HepG2 (cell line): ENCODE measurements around the gene KDM4B. TPM values are rescaled to one million over a fixed set of nuclear protein-coding genes. Genes with fewer than 3 reads are reported as not detected.
A peak's percentile ranks its signal among the peaks of the same experiment; 100 is the strongest.

Experiments used
- CHCHD3 ChIP-seq: sonication (generic); formaldehyde crosslinking; IDR thresholded peaks from 2 replicates; pipeline ENCODE4 v1.8.0; 2022; ENCODE audit warnings: mild to moderate bottlenecking, missing genetic modification reagents, moderate library complexity
- CREB1 ChIP-seq, 2 experiments: fragments of 450-650 bp in 1 of 2; IDR thresholded peaks; 2 replicates each; pipeline ENCODE4 v1.6.1; 2016 to 2017; ENCODE audit warnings: control low read depth in 1 of 2, mild to moderate bottlenecking in 1 of 2, missing compliant biosample characterization in 1 of 2, missing genetic modification characterization in 1 of 2
- DZIP1 ChIP-seq: sonication (generic); formaldehyde crosslinking; IDR thresholded peaks from 2 replicates; pipeline ENCODE4 v1.5.0; 2020; ENCODE audit warnings: mild to moderate bottlenecking, missing genetic modification reagents
- HNRNPK ChIP-seq: fragments of 200-400 bp; formaldehyde crosslinking; IDR thresholded peaks from 2 replicates; pipeline ENCODE4 v1.6.1; 2018; ENCODE audit warnings: low read length, low read depth, moderate library complexity, mild to moderate bottlenecking; ENCODE audit not compliant: poor library complexity, severe bottlenecking
- HNRNPLL ChIP-seq: fragments of 200-400 bp; formaldehyde crosslinking; IDR thresholded peaks from 2 replicates; pipeline ENCODE4 v1.6.1; 2017; ENCODE audit warnings: mild to moderate bottlenecking, low read depth, low read length; ENCODE audit not compliant: poor library complexity, severe bottlenecking
- SPEN ChIP-seq: sonication (generic); formaldehyde crosslinking; IDR thresholded peaks from 2 replicates; pipeline ENCODE4 v1.5.1; 2020; ENCODE audit warnings: low read depth, mild to moderate bottlenecking, missing genetic modification reagents
- STAG1 ChIP-seq: sonication (generic); formaldehyde crosslinking; IDR thresholded peaks from 2 replicates; pipeline ENCODE4 v1.4.0; 2020; ENCODE audit warnings: missing genetic modification reagents
- TCF12 ChIP-seq, 2 experiments: fragments of 450-650 bp in 1 of 2; sonication (generic) in 1 of 2; formaldehyde crosslinking in 1 of 2; IDR thresholded peaks; 2 replicates each; pipeline versions ENCODE4 v1.6.1 to v1.8.0; 2017 to 2022; ENCODE audit warnings: antibody characterized with exemption in 1 of 2, mild to moderate bottlenecking in 1 of 2, missing genetic modification reagents in 1 of 2, moderate library complexity in 1 of 2
- USF2 ChIP-seq, 2 experiments: sonication (generic) in 1 of 2; formaldehyde crosslinking in 1 of 2; IDR thresholded peaks; 2 replicates each; pipeline versions ENCODE4 v1.5.1 to v1.6.1; 2011 to 2020; ENCODE audit warnings: borderline replicate concordance in 1 of 2, low read depth in 1 of 2, low read length in 1 of 2, mild to moderate bottlenecking in 1 of 2, missing genetic modification reagents in 1 of 2, moderate library complexity in 1 of 2
- ZBTB14 ChIP-seq: sonication (generic); formaldehyde crosslinking; IDR thresholded peaks from 2 replicates; pipeline ENCODE4 v1.4.0; 2020; ENCODE audit warnings: missing genetic modification reagents
- ZBTB7A ChIP-seq: sonication (generic); formaldehyde crosslinking; IDR thresholded peaks from 2 replicates; pipeline ENCODE4 v1.8.0; 2022; ENCODE audit warnings: mild to moderate bottlenecking, missing genetic modification reagents
- ZFX ChIP-seq: sonication (generic); formaldehyde crosslinking; IDR thresholded peaks from 2 replicates; pipeline ENCODE4 v1.4.0; 2020; ENCODE audit warnings: mild to moderate bottlenecking, low read depth, missing genetic modification reagents, moderate library complexity
- ZNF224 ChIP-seq: sonication (generic); formaldehyde crosslinking; IDR thresholded peaks from 2 replicates; pipeline ENCODE4 v1.5.0; 2020; ENCODE audit warnings: mild to moderate bottlenecking, missing genetic modification reagents
- ZNF30 ChIP-seq: sonication (generic); formaldehyde crosslinking; IDR thresholded peaks from 2 replicates; pipeline ENCODE4 v1.5.0; 2020; ENCODE audit warnings: mild to moderate bottlenecking, missing genetic modification reagents
- ZNF329 ChIP-seq: sonication (generic); formaldehyde crosslinking; IDR thresholded peaks from 2 replicates; pipeline ENCODE4 v1.9.0; 2021; ENCODE audit warnings: low read depth, mild to moderate bottlenecking, missing genetic modification reagents
- ZNF615 ChIP-seq: sonication (generic); formaldehyde crosslinking; IDR thresholded peaks from 2 replicates; pipeline ENCODE4 v1.5.0; 2020; ENCODE audit warnings: mild to moderate bottlenecking, missing genetic modification reagents, borderline replicate concordance
- ZNF883 ChIP-seq: sonication (generic); formaldehyde crosslinking; IDR thresholded peaks from 2 replicates; pipeline ENCODE4 v1.5.1; 2020; ENCODE audit warnings: mild to moderate bottlenecking, missing genetic modification reagents; ENCODE audit errors: not compliant biosample characterization
- polyA plus RNA-seq, 8 experiments: library from polyadenylated mRNA; depleted of rRNA in 3 of 8; stranded (reverse) in 7 of 8; unstranded in 1 of 8; fragments of >200 nt; fragmentation: Illumina TruSeq in 4 of 8; extraction: Trizol in 4 of 8; gene quantifications; 2 replicates each; pipeline versions ENCODE4 v1.2.1 to v1.2.3, GENCODE V29; 2011 to 2016; ENCODE audit warnings: low read depth in 4 of 8, missing spikeins in 1 of 8, mixed read lengths in 1 of 8; ENCODE audit not compliant: insufficient read depth in 1 of 8
- total RNA-seq, 5 experiments: library from RNA; depleted of rRNA; stranded (reverse); fragments of >200 nt; fragmentation: Illumina TruSeq; extraction: Trizol; gene quantifications; 2 replicates each; pipeline ENCODE4 v1.2.3, GENCODE V29; 2016; ENCODE audit warnings: low read depth in 1 of 5
- TF ChIP-seq, protein P1 (sequence below): sonication (generic); formaldehyde crosslinking; IDR thresholded peaks from 2 replicates; pipeline ENCODE4 v1.4.0; 2020; ENCODE audit warnings: missing genetic modification reagents

The KDM4B gene
- total and polyA plus RNA-seq, 2 of the 13 experiments (the other 11 are each of a cell fraction or from before 2014, with no cell fraction given): 4.9 to 14.6 TPM

DNA sequence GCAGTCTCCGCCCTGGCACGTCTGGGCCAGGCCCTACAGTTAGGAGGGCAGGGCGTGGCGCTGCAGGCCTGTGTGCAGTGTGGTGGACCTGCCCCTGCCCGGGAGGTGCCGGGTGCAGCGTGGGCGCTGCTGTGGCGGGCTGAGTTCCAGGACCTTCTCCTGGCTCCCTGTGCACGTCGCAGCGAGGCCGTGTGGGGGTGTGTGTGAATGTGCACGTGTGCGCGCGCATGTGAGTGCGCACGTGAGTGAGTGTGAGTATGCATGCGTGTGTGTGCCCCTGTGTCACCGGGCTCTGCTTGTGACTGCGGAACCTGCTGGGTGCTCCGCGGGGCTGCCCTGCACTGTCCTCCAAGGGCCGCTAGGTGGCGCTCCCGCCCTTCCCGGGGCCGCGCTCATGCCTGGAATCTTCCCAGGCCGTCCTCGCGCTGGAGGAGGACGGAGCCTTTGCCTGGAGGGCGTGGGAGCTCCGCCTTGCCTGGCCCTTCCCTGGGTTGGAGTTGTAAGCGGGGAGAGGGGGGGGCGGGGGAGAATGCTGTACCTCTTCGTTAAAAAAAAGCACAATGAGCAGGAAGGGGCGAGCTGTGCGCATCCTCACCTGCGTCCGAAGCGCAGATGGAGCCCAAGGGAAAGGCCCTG lies 79.3 kb downstream of the KDM4B start (continued):
- TF ChIP-seq STAG1 (CRISPR knock-in tag): peak; percentile 92
- no peak for TF ChIP-seq ZNF30 (CRISPR knock-in tag)
- TF ChIP-seq SPEN (CRISPR knock-in tag): 0 out of 2 replicates have a peak, but pooled peaks have one; percentile 32
- no peak for TF ChIP-seq HNRNPK
- peak; percentile 35; the same call in 1 of the 2 replicates for TF ChIP-seq ZFX (CRISPR knock-in tag)
- TF ChIP-seq USF2 (IDR thresholded peaks at IDR 0.05; ENCODE audit: low read depth, low read length): no peak
- no peak for TF ChIP-seq USF2 (CRISPR knock-in tag; IDR thresholded peaks at IDR 0.05; ENCODE audit: borderline replicate concordance)
- no peak for TF ChIP-seq ZNF224 (CRISPR knock-in tag)
- TF ChIP-seq HNRNPLL: no peak
- no peak for TF ChIP-seq DZIP1 (CRISPR knock-in tag)
- TF ChIP-seq ZNF329 (CRISPR knock-in tag): peak; percentile 80
- TF ChIP-seq TCF12 (IDR thresholded peaks at IDR 0.05): no peak
- TF ChIP-seq TCF12 (CRISPR knock-in tag; IDR thresholded peaks at IDR 0.05): no peak
- peak; percentile 66; the same call in 1 of the 2 replicates for TF ChIP-seq CHCHD3 (CRISPR knock-in tag)
- TF ChIP-seq ZBTB7A: no peak
- TF ChIP-seq ZNF883 (CRISPR knock-in tag): no peak
- TF ChIP-seq CREB1 (IDR thresholded peaks at IDR 0.05): no peak
- no peak for TF ChIP-seq CREB1 (CRISPR knock-in tag; IDR thresholded peaks at IDR 0.05)
- TF ChIP-seq ZNF615 (CRISPR knock-in tag): no peak
- 0 out of 2 replicates have a peak, but pooled peaks have one; percentile 20 for TF ChIP-seq ZBTB14 (CRISPR knock-in tag)
- TF ChIP-seq, protein P1, sequence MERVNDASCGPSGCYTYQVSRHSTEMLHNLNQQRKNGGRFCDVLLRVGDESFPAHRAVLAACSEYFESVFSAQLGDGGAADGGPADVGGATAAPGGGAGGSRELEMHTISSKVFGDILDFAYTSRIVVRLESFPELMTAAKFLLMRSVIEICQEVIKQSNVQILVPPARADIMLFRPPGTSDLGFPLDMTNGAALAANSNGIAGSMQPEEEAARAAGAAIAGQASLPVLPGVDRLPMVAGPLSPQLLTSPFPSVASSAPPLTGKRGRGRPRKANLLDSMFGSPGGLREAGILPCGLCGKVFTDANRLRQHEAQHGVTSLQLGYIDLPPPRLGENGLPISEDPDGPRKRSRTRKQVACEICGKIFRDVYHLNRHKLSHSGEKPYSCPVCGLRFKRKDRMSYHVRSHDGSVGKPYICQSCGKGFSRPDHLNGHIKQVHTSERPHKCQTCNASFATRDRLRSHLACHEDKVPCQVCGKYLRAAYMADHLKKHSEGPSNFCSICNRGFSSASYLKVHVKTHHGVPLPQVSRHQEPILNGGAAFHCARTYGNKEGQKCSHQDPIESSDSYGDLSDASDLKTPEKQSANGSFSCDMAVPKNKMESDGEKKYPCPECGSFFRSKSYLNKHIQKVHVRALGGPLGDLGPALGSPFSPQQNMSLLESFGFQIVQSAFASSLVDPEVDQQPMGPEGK (CRISPR knock-in tag): no peak
